Body of pancreas (tissue), 4 donors: ENCODE data around the gene MPZL1. TPM values are rescaled to one million over a fixed set of nuclear protein-coding genes. Genes with fewer than 3 reads are reported as not detected.

Source experiments
- ATAC-seq: fragments of 150-250 bp; one replicate; pipeline ENCODE4 v1.9.1; 2016
- DNase-seq, 4 donors: peaks; one replicate each; pipeline ENCODE4 v3.0.0-alpha.2; 2019
- H3K27ac ChIP-seq, 4 donors: fragments of 200-600 bp; sonication (generic); 1 replicate in 3 of 4; 2 replicates in 1 of 4; pipeline versions ENCODE4 v1.5.1 to v1.6.1; 2016 to 2019; ENCODE audit warnings: mild to moderate bottlenecking in 1 of 4, mixed read lengths in 1 of 4, moderate library complexity in 1 of 4
- H3K27me3 ChIP-seq, 2 donors: fragments of 200-600 bp; sonication (generic); one replicate each; pipeline ENCODE4 v1.6.0; 2016; ENCODE audit warnings: mild to moderate bottlenecking in 1 of 2
- H3K36me3 ChIP-seq, 2 donors: fragments of 200-600 bp; sonication (generic); replicated peaks in 1 of 2; 2 replicates each; pipeline ENCODE4 v1.5.1; 2016; ENCODE audit warnings: low read depth in 2 of 2; ENCODE audit not compliant: insufficient read depth in 1 of 2
- H3K4me1 ChIP-seq: fragments of 200-600 bp; sonication (generic); one replicate; pipeline ENCODE4 v1.6.0; 2016
- H3K4me3 ChIP-seq, 2 donors: fragments of 200-600 bp; sonication (generic); 1 replicate in 1 of 2; 2 replicates in 1 of 2; pipeline ENCODE4 v1.5.1; 2016 to 2019
- H3K9me3 ChIP-seq, 3 donors: fragments of 200-600 bp; sonication (generic); 1 replicate in 2 of 3; 2 replicates in 1 of 3; pipeline ENCODE4 v1.5.1; 2016
- POLR2A ChIP-seq, 3 donors: fragments of 450-650 bp; IDR thresholded peaks; one replicate each; pipeline ENCODE4 v1.6.1; 2016; ENCODE audit warnings: antibody characterized with exemption in 3 of 3, mild to moderate bottlenecking in 2 of 3
- WGBS, 2 donors: methylation state at CpG; one replicate each; pipeline ENCODE4 v1.1.5; 2017; 5-methylcytosine and 5-hydroxymethylcytosine counted together
- intact Hi-C: fragments of 100-400 bp; cut with DNase I; formaldehyde crosslinking; loops from one replicate; pipeline ENCODE4 v1.15.1; 2023
- total RNA-seq, 2 donors: library from RNA; depleted of rRNA; stranded (reverse); fragments of >200 nt; gene quantifications; one replicate each; pipeline ENCODE4 v1.1.0, GENCODE V29; 2016
- TF ChIP-seq, protein P1 (sequence below), 7 experiments: fragments of 450-650 bp in 4 of 7; fragments of 200-600 bp in 3 of 7; sonication (generic) in 3 of 7; IDR thresholded peaks; one replicate each; pipeline ENCODE4 v1.5.1; 2016 to 2019; ENCODE audit warnings: antibody characterized with exemption in 7 of 7

The MPZL1 gene
- total RNA-seq, 2 donors from 2014 or later, result 19.8 to 28.5 TPM

- Histone ChIP-seq H3K27me3 (no peaks in the 10 kb centered on the region), H3K36me3 (no peaks in the 10 kb centered on the region), H3K27ac (no peak overlapping the region), H3K4me1 (peaks cover 4% of the 10 kb centered on the region), H3K9me3 (no peaks in the 10 kb centered on the region), H3K4me3 (no peak overlapping the region)
- intact Hi-C loops, result no loop called here
- WGBS, 2 donors, result 94 to 99% methylated on average over 6 of the region's 6 CpGs
- DNase-seq (no peak), ATAC-seq (no peak)
- TF ChIP-seq, protein P1, sequence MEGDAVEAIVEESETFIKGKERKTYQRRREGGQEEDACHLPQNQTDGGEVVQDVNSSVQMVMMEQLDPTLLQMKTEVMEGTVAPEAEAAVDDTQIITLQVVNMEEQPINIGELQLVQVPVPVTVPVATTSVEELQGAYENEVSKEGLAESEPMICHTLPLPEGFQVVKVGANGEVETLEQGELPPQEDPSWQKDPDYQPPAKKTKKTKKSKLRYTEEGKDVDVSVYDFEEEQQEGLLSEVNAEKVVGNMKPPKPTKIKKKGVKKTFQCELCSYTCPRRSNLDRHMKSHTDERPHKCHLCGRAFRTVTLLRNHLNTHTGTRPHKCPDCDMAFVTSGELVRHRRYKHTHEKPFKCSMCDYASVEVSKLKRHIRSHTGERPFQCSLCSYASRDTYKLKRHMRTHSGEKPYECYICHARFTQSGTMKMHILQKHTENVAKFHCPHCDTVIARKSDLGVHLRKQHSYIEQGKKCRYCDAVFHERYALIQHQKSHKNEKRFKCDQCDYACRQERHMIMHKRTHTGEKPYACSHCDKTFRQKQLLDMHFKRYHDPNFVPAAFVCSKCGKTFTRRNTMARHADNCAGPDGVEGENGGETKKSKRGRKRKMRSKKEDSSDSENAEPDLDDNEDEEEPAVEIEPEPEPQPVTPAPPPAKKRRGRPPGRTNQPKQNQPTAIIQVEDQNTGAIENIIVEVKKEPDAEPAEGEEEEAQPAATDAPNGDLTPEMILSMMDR (IDR thresholded peaks at IDR 0.05), result no peak
- TF ChIP-seq POLR2A (IDR thresholded peaks at IDR 0.05), result no peak
Measured at GRCh38 chr1:167821356-167821685, 99.5 kb downstream of the MPZL1 start.

DNA sequence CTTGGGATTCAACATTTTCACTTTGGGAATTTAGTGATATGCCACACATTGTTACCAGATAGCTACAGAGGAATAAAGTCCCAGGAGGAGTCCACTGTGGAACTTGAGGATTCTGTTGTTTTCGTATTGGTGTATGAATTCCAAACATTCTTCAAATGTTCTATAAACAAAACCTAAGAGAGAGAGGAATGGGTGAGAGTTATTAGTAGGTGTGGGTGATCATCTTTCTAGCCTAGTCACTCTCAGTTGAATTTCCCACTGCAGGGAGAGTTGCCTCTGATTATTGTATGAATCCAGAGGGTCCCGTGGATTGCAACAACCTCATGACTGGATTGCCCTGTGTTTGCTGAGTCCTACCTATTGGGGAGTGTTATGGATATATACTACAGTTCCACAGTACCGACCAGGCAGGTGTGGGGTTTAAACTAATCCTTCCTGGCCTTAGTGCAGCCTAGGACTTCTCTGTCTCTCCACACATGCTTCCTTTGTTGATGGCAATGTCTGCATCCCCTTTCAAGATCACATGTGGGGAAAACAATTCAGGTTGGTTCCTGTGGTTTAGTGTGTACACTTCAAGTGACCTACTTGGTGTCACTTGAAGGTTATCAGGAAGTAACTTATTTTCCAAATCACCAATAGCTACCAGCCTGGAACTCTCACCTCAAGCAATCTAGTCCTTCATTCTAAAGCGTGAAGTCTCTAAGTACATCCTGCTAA is 100.3 kb downstream of the MPZL1 start:
- TF ChIP-seq, protein P1 (IDR thresholded peaks at IDR 0.05), result no peak
- TF ChIP-seq POLR2A (IDR thresholded peaks at IDR 0.05), result no peak
- no peak overlapping the region for H3K27ac ChIP-seq
- H3K27me3 ChIP-seq, result no peaks in the 10 kb centered on the region
- no peak overlapping the region for H3K4me3 ChIP-seq
- DNase-seq (no peak), ATAC-seq (no peak)
- H3K9me3 ChIP-seq, result no peaks in the 10 kb centered on the region
- H3K4me1 ChIP-seq, result peaks cover 4% of the 10 kb centered on the region
- intact Hi-C loops, result no loop called here
- 59 to 73% methylated on average over 4 of the region's 4 CpGs for WGBS, 2 donors
- H3K36me3 ChIP-seq, result no peaks in the 10 kb centered on the region

DNA sequence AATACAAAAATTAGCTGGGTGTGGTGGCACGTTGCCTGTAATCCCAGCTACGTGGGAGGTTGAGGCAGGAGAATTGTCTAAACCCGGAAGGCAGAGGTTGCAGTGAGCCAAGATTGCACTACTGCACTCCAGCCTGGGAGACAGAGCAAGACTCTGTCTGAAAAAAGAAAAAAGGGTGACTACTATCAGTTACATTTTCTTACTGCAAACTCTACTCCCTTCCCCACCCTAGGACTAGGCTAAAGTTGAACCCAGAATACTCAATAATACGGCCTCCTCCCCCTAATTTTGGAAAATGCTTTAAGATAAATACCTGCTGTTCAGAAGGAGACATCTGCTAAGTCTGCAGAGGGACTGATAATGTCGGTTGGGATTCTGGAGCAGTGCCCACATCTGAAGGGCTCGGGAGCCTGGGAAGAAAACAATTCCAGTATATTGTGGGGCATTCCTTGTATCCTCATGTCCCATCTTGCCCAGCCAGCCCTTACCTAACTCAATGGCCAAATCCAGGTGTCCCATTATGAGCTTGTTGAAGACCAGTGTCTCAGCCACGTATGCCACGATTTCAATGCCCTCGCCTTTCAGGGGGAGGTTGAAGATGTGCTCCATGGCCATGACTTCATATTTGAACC is 102.5 kb downstream of the MPZL1 start:
- no peak for DNase-seq
- Histone ChIP-seq H3K36me3 (no peaks in the 10 kb centered on the region), H3K27me3 (no peaks in the 10 kb centered on the region), H3K4me3 (no peak overlapping the region), H3K4me1 (no peaks in the 10 kb centered on the region), H3K9me3 (no peaks in the 10 kb centered on the region), H3K27ac (no peak overlapping the region)
- 65 to 66% methylated on average over 9 of the region's 9 CpGs for WGBS, 2 donors
- intact Hi-C loops, result no loop called here
- no peak for TF ChIP-seq POLR2A (IDR thresholded peaks at IDR 0.05)
- TF ChIP-seq, protein P1 (IDR thresholded peaks at IDR 0.05), result no peak
- ATAC-seq, result no peak

DNA sequence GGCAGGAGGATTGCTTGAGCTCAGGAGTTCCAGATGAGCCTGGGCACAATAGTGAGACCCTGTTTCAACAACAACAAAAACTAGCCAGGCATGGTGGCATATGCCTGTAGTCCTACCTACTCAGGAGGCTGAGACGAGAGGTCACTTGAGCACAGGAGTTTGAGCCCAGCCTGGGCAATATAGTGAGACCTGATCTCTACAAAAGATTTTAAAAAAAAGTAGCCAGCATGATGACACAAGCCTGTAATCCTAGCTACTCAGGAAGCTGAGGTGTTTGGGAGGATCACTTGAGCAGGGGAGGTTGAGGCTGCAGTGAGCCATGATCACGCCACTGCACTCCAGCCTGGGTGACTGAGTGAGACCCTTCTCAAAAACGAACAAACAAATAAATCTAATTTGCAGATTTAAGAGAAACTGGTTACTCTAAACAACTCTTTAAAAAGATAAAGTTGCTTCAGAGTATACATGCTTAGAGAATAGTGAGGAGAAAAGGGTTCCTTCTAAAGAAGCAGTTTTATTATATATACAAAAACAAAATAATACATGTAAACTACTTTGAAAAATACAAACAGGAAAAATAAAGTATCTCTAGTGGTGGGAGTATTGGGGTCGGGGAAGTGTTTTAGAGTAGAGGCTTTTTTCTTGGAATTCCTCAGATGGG is 103.8 kb downstream of the MPZL1 start:
- WGBS, 2 donors, result 75 to 77% methylated on average over 4 of the region's 4 CpGs
- Histone ChIP-seq H3K4me1 (no peaks in the 10 kb centered on the region), H3K36me3 (no peaks in the 10 kb centered on the region), H3K9me3 (no peaks in the 10 kb centered on the region), H3K27ac (no peak overlapping the region), H3K4me3 (no peak overlapping the region), H3K27me3 (no peaks in the 10 kb centered on the region)
- ATAC-seq (no peak), DNase-seq (no peak)
- intact Hi-C loops, result no loop called here
- no peak for TF ChIP-seq POLR2A (IDR thresholded peaks at IDR 0.05)

GRCh38 chr1:167826127-167826526 is 104.3 kb downstream of the MPZL1 start:
- TF ChIP-seq POLR2A (IDR thresholded peaks at IDR 0.05), result no peak
- TF ChIP-seq, protein P1 (IDR thresholded peaks at IDR 0.05), result no peak
- H3K9me3 ChIP-seq, result no peaks in the 10 kb centered on the region
- H3K27ac ChIP-seq, result no peak overlapping the region
- no peaks in the 10 kb centered on the region for H3K36me3 ChIP-seq
- H3K4me1 ChIP-seq, result no peaks in the 10 kb centered on the region
- H3K4me3 ChIP-seq, result no peak overlapping the region
- intact Hi-C loops, result no loop called here
- DNase-seq, result no peak
- 83 to 91% methylated on average over 4 of the region's 4 CpGs for WGBS, 2 donors
- no peaks in the 10 kb centered on the region for H3K27me3 ChIP-seq
- no peak for ATAC-seq
